NOMO-1 treated with dmso at 0.1 percent for 144 hours (cell line): Measurements from ENCODE around the gene CEP19.
"Not testable (repeated sequence)": the region's sequence is repeated elsewhere in the genome, so short reads cannot be mapped to it uniquely, and the experiment has no call there.

Experiments used
- DNase-seq: peaks from one replicate; lab custom pipeline; 2025; ENCODE audit not compliant: unreplicated experiment; lab: John Stamatoyannopoulos, UW

The CEP19 gene

GRCh38 chr3:196711838-196712513, at the start of gene CEP19, which contains the start of gene PIGX:
TSS of gene CEP19 (minus strand) at chr3:196712250. CDS start at chr3:196708657, 3,593 bp downstream.
TSS of gene PIGX (plus strand) at chr3:196712377.
- DNase-seq = peak; percentile 87

- DNase-seq = no peak
These were observed 46.1 kb upstream of the CEP19 start for GRCh38 chr3:196757876-196758739.

GRCh38 chr3:196756732-196757131, 44.7 kb upstream of the CEP19 start:
- DNase-seq = no peak

- no peak for DNase-seq
These were observed 42.3 kb upstream of the CEP19 start for GRCh38 chr3:196754091-196754981.

- no peak for DNase-seq
These were observed 41.2 kb upstream of the CEP19 start for GRCh38 chr3:196753201-196753600.

GRCh38 chr3:196749125-196749524, 37.1 kb upstream of the CEP19 start:
- DNase-seq = peak; percentile 34

GRCh38 chr3:196743569-196743968, 31.5 kb upstream of the CEP19 start:
- DNase-seq = not testable (repeated sequence)

- DNase-seq = peak; percentile 16
These were observed 29.3 kb upstream of the CEP19 start for GRCh38 chr3:196741249-196741889.

- DNase-seq = peak; percentile 68
These were observed 28.6 kb upstream of the CEP19 start for GRCh38 chr3:196740481-196741248.

GRCh38 chr3:196739671-196740480, 27.8 kb upstream of the CEP19 start, which contains the start of gene PAK2:
TSS of gene PAK2 (plus strand) at chr3:196739857. CDS start at chr3:196782647, 42,790 bp downstream.
- peak; percentile 97 for DNase-seq

GRCh38 chr3:196737655-196738054, 25.6 kb upstream of the CEP19 start:
- DNase-seq = no peak

GRCh38 chr3:196736670-196737374, 24.8 kb upstream of the CEP19 start:
- DNase-seq = no peak

- DNase-seq = no peak
These were observed 23.7 kb upstream of the CEP19 start for GRCh38 chr3:196735751-196736150.

GRCh38 chr3:196726788-196727675, 15.0 kb upstream of the CEP19 start:
- DNase-seq = no peak

GRCh38 chr3:196721097-196721496, 9.0 kb upstream of the CEP19 start:
- no peak for DNase-seq

- not testable (repeated sequence) for DNase-seq
These were observed 5.1 kb upstream of the CEP19 start for GRCh38 chr3:196717162-196717561.
